HG02885 (cell line): ENCODE measurements around the gene MIEF2.
A peak's percentile ranks its signal among the peaks of the same experiment; 100 is the strongest.

Experiments used
- ATAC-seq: cut with Tn5 transposase; IDR thresholded peaks from one replicate; pipeline ENCODE4 v1.9.1; 2021; ENCODE audit warnings: mild to moderate bottlenecking; ENCODE audit not compliant: unreplicated experiment, poor library complexity

MIEF2 gene

GRCh38 chr17:18254888-18255649 is 5.4 kb upstream of the MIEF2 start:
- ATAC-seq, result no peak

- ATAC-seq, result no peak
These were observed 4.1 kb upstream of the MIEF2 start for GRCh38 chr17:18256351-18256750.

- ATAC-seq, result no peak
These were observed 3.7 kb upstream of the MIEF2 start for GRCh38 chr17:18256776-18257175.

- ATAC-seq, result peak; percentile 4
These were observed 3.0 kb upstream of the MIEF2 start for GRCh38 chr17:18257268-18257981.

GRCh38 chr17:18257982-18258355 is 2.5 kb upstream of the MIEF2 start:
- peak; percentile 32 for ATAC-seq

GRCh38 chr17:18258356-18259038 is 2.0 kb upstream of the MIEF2 start, which contains the start of gene FLII:
Gene FLII (minus strand): TSS chr17:18258738. CDS start chr17:18258690, 48 bp downstream.
- ATAC-seq, result peak; percentile 33

- no peak for ATAC-seq
These were observed 686 bp upstream of the MIEF2 start for GRCh38 chr17:18259621-18260331.

- no peak for ATAC-seq
These were observed 669 bp downstream of the MIEF2 start for GRCh38 chr17:18261146-18261515.

- no peak for ATAC-seq
These were observed 1.2 kb downstream of the MIEF2 start for GRCh38 chr17:18261659-18262058.

- ATAC-seq, result no peak
These were observed 1.6 kb downstream of the MIEF2 start for GRCh38 chr17:18262111-18262510.

- ATAC-seq, result no peak
These were observed 2.2 kb downstream of the MIEF2 start for GRCh38 chr17:18262641-18263040.

GRCh38 chr17:18263885-18264682 is 3.6 kb downstream of the MIEF2 start:
- no peak for ATAC-seq

GRCh38 chr17:18267366-18267765 is 6.9 kb downstream of the MIEF2 start:
- ATAC-seq, result no peak

GRCh38 chr17:18267927-18268711 is 7.7 kb downstream of the MIEF2 start:
- ATAC-seq, result no peak

- ATAC-seq, result no peak
These were observed 9.8 kb downstream of the MIEF2 start for GRCh38 chr17:18270046-18270931.

- no peak for ATAC-seq
These were observed 16.6 kb downstream of the MIEF2 start for GRCh38 chr17:18277076-18277475.

- no peak for ATAC-seq
These were observed 18.4 kb downstream of the MIEF2 start for GRCh38 chr17:18278867-18279266.

- no peak for ATAC-seq
These were observed 19.8 kb downstream of the MIEF2 start for GRCh38 chr17:18280249-18280648.
